GM12873 (cell line): Measurements from ENCODE around the gene UBIAD1.

Source experiments
- CTCF ChIP-seq: IDR thresholded peaks from 2 replicates; pipeline ENCODE4 v1.5.1; 2012; ENCODE audit warnings: low read depth, mild to moderate bottlenecking, moderate library complexity, low read length, control low read depth; ENCODE audit not compliant: insufficient read depth; ENCODE audit errors: missing control alignments

The UBIAD1 gene

GRCh38 chr1:11331945-11332546 is 59.0 kb downstream of the UBIAD1 start:
- no peak for TF ChIP-seq CTCF

- TF ChIP-seq CTCF = no peak
Observed at GRCh38 chr1:11333631-11334030, 60.6 kb downstream of the UBIAD1 start.

- TF ChIP-seq CTCF = no peak
Observed at GRCh38 chr1:11334261-11334804, 61.3 kb downstream of the UBIAD1 start.

- no peak for TF ChIP-seq CTCF
Observed at GRCh38 chr1:11334821-11335220, 61.8 kb downstream of the UBIAD1 start.

GRCh38 chr1:11335417-11336056 is 62.5 kb downstream of the UBIAD1 start:
- TF ChIP-seq CTCF = peak; percentile 12

GRCh38 chr1:11337580-11338073 is 64.6 kb downstream of the UBIAD1 start:
- peak; percentile 77 for TF ChIP-seq CTCF
